AG04449 (cell line): ENCODE results near the gene IQUB.

ENCODE experiments used
- CTCF ChIA-PET: fragments of 350-600 bp; formaldehyde crosslinking; extraction: SDS; loops from one replicate; lab custom pipeline; 2021; ENCODE audit warnings: antibody characterized with exemption; lab: Yijun Ruan, JAX
- POLR2A ChIA-PET: fragments of 400-600, 350-600 bp; formaldehyde crosslinking; extraction: SDS; loops from one replicate; lab custom pipeline; 2020; ENCODE audit warnings: antibody characterized with exemption, inconsistent platforms; lab: Yijun Ruan, JAX
- DNase-seq: peaks from one replicate; pipeline ENCODE4 v3.0.0-alpha.2; 2010; ENCODE audit warnings: low read depth, low spot score
- H3K4me3 ChIP-seq: 2 replicates; pipeline ENCODE4 v1.5.1; 2011; ENCODE audit warnings: low read depth, mild to moderate bottlenecking, control low read depth, low read length
- TF ChIP-seq, protein P1 (sequence below): IDR thresholded peaks from one replicate; pipeline ENCODE4 v1.5.1; 2011; ENCODE audit warnings: mild to moderate bottlenecking, moderate library complexity, low read length, control low read depth, inconsistent platforms; ENCODE audit not compliant: insufficient read depth; ENCODE audit errors: missing control alignments

IQUB gene

GRCh38 chr7:123432601-123433000, 101.8 kb downstream of the IQUB start:
- ChIA-PET POLR2A (no interaction called here), CTCF (no interaction called here)
- DNase-seq, result no peak
- TF ChIP-seq, protein P1, sequence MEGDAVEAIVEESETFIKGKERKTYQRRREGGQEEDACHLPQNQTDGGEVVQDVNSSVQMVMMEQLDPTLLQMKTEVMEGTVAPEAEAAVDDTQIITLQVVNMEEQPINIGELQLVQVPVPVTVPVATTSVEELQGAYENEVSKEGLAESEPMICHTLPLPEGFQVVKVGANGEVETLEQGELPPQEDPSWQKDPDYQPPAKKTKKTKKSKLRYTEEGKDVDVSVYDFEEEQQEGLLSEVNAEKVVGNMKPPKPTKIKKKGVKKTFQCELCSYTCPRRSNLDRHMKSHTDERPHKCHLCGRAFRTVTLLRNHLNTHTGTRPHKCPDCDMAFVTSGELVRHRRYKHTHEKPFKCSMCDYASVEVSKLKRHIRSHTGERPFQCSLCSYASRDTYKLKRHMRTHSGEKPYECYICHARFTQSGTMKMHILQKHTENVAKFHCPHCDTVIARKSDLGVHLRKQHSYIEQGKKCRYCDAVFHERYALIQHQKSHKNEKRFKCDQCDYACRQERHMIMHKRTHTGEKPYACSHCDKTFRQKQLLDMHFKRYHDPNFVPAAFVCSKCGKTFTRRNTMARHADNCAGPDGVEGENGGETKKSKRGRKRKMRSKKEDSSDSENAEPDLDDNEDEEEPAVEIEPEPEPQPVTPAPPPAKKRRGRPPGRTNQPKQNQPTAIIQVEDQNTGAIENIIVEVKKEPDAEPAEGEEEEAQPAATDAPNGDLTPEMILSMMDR, result no peak
- H3K4me3 ChIP-seq, result no peak overlapping the region

GRCh38 chr7:123431075-123431614, 103.2 kb downstream of the IQUB start:
- POLR2A ChIA-PET, result no interaction called here
- DNase-seq, result no peak
- TF ChIP-seq, protein P1, result no peak
- CTCF ChIA-PET, result no interaction called here
- no peak overlapping the region for H3K4me3 ChIP-seq

DNA sequence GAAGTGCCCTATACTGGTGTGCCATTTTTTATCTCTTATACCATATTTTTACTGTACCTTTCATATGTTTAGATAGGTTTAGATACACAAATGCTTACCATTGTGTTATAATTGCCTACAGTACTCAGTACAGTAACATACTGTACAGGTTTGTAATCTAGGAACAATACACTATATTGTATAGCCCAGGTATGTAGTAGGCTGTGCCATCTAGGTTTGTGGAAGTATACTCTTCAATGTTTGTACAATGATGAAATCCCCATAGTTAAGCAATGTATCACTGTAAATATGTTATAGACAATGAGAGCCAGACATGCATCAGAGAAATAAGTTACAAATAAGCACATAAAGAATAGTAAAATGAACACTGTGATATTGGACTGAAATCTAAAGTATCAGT, 109.1 kb downstream of the IQUB start:
- CTCF ChIA-PET, result no interaction called here
- POLR2A ChIA-PET, result no interaction called here
- no peak for DNase-seq
- H3K4me3 ChIP-seq, result no peak overlapping the region
- TF ChIP-seq, protein P1, result no peak

GRCh38 chr7:123424463-123424862, 109.9 kb downstream of the IQUB start:
- POLR2A ChIA-PET, result interaction anchor here (0.6 kb wide), 1 partner anchor 9 kb away, joined by 3 read pairs; no protein-coding TSS in a partner anchor
- TF ChIP-seq, protein P1, result no peak

GRCh38 chr7:123423622-123424021, 110.8 kb downstream of the IQUB start:
- H3K4me3 ChIP-seq, result no peak overlapping the region
- DNase-seq, result no peak
- TF ChIP-seq, protein P1, result no peak
- ChIA-PET POLR2A (no interaction called here), CTCF (no interaction called here)

More at GRCh38 chr7:123424463-123424862, 109.9 kb downstream of the IQUB start:
- H3K4me3 ChIP-seq, result no peak overlapping the region
- DNase-seq, result no peak
- CTCF ChIA-PET, result no interaction called here

DNA sequence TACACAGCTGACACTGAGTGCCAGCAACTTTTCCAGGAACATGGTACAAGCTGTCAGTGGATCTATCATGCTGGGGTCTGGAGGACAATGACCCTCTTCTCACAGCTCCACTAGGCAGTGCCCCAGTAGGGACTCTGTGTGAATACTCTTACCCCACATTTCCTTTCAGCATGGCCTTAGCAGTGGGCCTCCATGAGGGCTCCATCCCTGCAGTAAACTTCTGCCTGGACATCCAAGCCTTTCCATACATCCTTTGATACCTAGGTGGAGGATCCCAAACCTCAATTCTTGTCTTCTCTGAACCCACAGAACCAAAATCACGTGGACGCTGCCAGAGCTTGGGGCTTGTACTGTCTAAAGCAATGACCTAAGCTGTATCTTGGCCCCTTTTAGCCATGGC, 116.8 kb downstream of the IQUB start:
- no peak for DNase-seq
- H3K4me3 ChIP-seq, result no peak overlapping the region
- POLR2A ChIA-PET, result no interaction called here
- CTCF ChIA-PET, result no interaction called here
- TF ChIP-seq, protein P1, result no peak
